ENCODE data around the gene GRAMD1A.
A peak's percentile ranks its signal among the peaks of the same experiment; 100 is the strongest.

GRAMD1A gene

DNA sequence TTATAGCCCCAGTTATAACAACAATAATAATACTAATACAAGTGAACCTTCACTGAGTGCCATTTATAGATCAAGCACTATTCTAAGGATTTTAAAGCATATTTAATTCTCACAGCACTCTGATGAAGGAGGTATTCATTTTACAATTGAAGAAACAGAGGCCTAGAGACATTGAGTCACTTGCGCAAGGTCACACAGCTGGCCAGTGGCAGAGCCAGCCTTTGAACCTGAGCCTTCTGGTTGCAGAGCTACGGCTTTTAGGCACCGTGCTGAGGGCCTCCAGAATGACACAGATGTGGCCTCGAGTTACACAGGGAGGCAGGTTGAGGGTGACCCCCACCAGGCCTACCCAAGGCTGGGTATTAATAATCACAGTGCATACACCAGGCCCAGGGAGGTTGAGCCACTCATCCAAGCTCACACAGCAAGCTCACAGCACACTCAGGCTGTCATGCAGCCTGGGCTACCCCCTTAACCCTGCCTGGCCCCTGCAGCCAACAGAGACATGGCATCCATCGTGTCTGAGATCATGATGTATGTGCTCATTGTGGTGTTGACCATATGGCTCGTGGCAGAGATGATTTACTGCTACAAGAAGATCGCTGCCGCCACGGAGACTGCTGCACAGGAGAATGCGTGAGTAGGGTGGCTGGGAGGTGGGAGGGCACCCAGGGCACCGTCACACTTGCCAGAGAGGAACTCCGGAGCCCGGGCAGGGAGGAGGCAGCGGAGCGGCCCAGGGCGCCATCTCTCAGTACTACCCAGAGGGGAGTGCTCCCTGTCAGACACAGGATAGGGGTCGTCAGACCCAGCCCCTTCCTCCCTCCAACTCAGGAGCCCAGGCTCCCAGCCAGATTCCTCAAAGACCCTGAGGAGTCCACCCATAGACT is 38.7 kb downstream of the GRAMD1A start:
- H3K4me3 Mint-ChIP-seq = no peak overlapping the region
- no peak for ATAC-seq

DNA sequence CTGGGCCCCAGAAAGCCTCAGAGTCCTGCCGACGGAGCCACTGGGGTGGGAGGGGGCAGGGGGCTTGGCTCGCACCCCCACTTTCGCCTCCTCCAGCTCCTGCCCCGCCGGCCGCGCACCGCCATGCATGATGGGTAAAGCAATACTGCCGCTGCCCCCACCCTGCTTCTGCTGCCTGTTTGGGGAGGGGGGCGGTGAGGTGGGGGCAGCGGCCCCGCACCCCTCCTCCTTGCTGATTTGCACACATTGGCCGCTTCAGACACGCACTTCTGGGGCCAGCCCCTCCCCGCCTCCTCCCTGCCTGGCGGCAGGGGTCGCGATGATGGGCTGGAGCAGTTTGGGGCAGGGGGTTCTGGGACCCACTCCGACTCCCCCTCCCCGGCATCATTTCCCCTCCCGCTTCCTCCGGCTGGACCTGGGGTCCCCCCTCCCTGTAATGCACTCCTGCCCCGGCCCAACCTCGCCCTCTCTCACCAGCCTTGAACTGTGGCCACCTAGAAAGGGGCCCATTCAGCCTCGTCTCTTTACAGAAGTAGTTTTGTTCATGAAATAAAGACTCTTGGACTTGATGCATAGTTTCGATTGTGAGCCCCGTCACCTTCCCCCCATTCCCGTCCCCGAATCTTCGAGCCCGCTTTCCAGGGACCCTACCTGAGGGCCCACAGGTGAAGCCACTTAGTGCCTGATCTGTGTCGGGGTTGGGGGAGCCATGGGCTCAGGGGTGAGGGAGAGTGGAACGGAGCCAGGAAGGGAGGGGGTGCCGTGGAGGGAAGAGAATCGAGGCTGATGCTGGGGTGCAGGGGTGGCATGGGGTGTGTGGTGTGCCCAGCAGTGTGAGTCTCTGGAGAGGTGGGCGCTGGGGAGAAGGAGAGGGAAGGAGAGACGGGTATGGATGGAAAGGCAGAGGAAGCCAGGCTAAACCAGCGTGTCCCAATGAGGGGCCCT is 40.0 kb downstream of the GRAMD1A start:
- Mint-ChIP-seq H3K27ac (peak overlapping the region; percentile 42), H3K27me3 (peaks cover 8% of the 10 kb centered on the region), H3K36me3 (ENCODE audit: low read depth) (no peaks in the 10 kb centered on the region), H3K9me3 (no peaks in the 10 kb centered on the region), H3K4me1 (peaks cover 22% of the 10 kb centered on the region), H3K4me3 (peak overlapping the region; percentile 51)
- DNase-seq = no peak
- ATAC-seq = no peak

More for the DNA sequence above, 38.7 kb downstream of the GRAMD1A start:
- no peaks in the 10 kb centered on the region for H3K9me3 Mint-ChIP-seq
- H3K27ac Mint-ChIP-seq = no peak overlapping the region
- H3K27me3 Mint-ChIP-seq = peaks cover 8% of the 10 kb centered on the region
- no peak for DNase-seq
- no peaks in the 10 kb centered on the region for H3K36me3 Mint-ChIP-seq (ENCODE audit: low read depth)
- H3K4me1 Mint-ChIP-seq = peaks cover 19% of the 10 kb centered on the region

DNA sequence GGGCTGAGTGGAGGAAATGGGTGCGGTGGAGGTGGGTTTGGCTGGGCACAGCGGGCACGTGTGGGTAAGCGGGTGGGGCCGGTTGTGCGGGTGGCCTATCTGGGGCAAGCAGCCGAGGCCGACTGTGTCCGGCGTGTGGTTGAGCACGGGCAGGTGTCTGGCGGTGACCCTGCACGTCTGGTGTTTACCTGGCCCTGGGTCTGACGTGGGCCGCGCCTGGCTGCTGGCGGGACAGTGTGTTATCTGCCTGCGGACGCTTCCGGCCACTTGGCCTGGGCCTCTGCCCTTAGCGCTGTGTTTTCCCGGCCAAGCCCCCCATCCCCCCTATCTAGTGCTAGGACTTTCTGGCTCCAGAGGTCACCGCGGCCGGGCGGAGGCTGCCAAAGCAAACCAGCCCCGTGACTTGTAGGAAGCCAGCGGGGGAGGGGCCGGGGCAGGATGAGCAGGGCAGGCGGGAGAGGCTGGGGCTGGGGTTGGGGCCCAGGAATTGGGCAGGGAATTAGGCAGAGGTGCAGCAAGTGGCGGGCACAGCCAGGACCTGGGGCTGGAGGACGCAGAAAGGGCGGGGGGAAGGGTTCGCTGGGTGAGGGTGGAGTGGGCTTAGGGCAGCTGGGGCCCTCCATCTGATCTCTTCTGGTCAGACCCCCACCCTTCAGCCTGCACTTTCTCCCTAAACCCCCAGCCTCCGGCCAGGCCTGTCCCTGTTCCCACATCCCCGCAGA is 40.9 kb downstream of the GRAMD1A start:
- Mint-ChIP-seq H3K27me3 (peaks cover 8% of the 10 kb centered on the region), H3K36me3 (ENCODE audit: low read depth) (no peaks in the 10 kb centered on the region), H3K4me1 (peaks cover 29% of the 10 kb centered on the region), H3K4me3 (peak overlapping the region; percentile 51), H3K27ac (peak overlapping the region; percentile 42), H3K9me3 (no peaks in the 10 kb centered on the region)
- DNase-seq (peak; percentile 38), ATAC-seq (no peak)

- DNase-seq (no peak), ATAC-seq (no peak)
- H3K4me1 Mint-ChIP-seq = peaks cover 29% of the 10 kb centered on the region
- no peaks in the 10 kb centered on the region for H3K36me3 Mint-ChIP-seq (ENCODE audit: low read depth)
- peaks cover 8% of the 10 kb centered on the region for H3K27me3 Mint-ChIP-seq
- peak within 1 kb of the TSS; percentile 51 for H3K4me3 Mint-ChIP-seq
- peak within 1 kb of the TSS; percentile 42 for H3K27ac Mint-ChIP-seq
- no peaks in the 10 kb centered on the region for H3K9me3 Mint-ChIP-seq
Measured at GRCh38 chr19:35041548-35042055, 41.5 kb downstream of the GRAMD1A start, which contains the start of gene HPN. TSS of gene HPN (plus strand) at chr19:35041721. CDS start at chr19:35042507, 786 bp downstream.

- DNase-seq = no peak
- Mint-ChIP-seq H3K4me3 (no peak overlapping the region), H3K27ac (no peak overlapping the region), H3K36me3 (ENCODE audit: low read depth) (no peaks in the 10 kb centered on the region), H3K27me3 (peaks cover 8% of the 10 kb centered on the region), H3K4me1 (peaks cover 29% of the 10 kb centered on the region), H3K9me3 (no peaks in the 10 kb centered on the region)
- ATAC-seq = no peak
Measured at GRCh38 chr19:35042056-35042730, 42.1 kb downstream of the GRAMD1A start.

DNA sequence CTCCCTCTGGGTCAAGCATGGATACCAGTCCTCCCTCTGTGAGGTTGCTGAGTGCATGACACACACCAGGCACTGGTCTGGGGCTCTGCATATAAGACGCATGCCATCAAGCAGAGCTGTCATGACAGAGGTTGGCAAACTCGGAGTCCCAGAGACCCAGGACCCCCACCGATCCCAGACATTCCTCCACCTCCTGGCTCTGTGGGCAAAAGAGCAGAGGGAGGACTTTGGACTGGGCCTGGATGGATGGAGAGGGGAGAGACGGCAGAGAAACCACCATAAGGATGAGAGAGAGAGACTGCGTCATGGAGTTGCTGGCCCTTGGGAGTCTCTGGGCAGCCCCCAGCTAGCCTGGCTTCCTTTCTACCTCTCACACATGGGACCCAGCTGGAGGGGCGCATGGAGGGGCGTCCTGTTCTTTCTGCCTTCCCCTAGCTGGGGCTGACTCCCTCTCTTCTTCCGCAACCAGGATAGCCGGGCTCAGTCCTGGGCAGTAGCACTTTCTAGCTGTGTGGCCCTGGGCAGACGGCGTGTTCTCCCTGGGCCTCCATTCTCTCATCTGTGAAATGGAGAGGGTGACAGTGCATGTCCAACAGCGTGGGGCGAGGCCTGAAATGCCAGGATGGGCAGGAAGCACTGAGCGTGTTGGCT is 43.0 kb downstream of the GRAMD1A start:
- no peak for ATAC-seq
- no peak for DNase-seq
- H3K36me3 Mint-ChIP-seq (ENCODE audit: low read depth) = no peaks in the 10 kb centered on the region
- peaks cover 8% of the 10 kb centered on the region for H3K27me3 Mint-ChIP-seq
- H3K4me3 Mint-ChIP-seq = no peak overlapping the region
- no peak overlapping the region for H3K27ac Mint-ChIP-seq
- H3K9me3 Mint-ChIP-seq = no peaks in the 10 kb centered on the region
- peaks cover 26% of the 10 kb centered on the region for H3K4me1 Mint-ChIP-seq

GRCh38 chr19:35043906-35044305 is 43.8 kb downstream of the GRAMD1A start:
- H3K9me3 Mint-ChIP-seq = no peaks in the 10 kb centered on the region
- H3K4me1 Mint-ChIP-seq = peaks cover 23% of the 10 kb centered on the region
- DNase-seq = no peak
- H3K27me3 Mint-ChIP-seq = peaks cover 8% of the 10 kb centered on the region
- H3K36me3 Mint-ChIP-seq (ENCODE audit: low read depth) = no peaks in the 10 kb centered on the region
- H3K27ac Mint-ChIP-seq = no peak overlapping the region
- ATAC-seq = no peak
- H3K4me3 Mint-ChIP-seq = no peak overlapping the region

DNA sequence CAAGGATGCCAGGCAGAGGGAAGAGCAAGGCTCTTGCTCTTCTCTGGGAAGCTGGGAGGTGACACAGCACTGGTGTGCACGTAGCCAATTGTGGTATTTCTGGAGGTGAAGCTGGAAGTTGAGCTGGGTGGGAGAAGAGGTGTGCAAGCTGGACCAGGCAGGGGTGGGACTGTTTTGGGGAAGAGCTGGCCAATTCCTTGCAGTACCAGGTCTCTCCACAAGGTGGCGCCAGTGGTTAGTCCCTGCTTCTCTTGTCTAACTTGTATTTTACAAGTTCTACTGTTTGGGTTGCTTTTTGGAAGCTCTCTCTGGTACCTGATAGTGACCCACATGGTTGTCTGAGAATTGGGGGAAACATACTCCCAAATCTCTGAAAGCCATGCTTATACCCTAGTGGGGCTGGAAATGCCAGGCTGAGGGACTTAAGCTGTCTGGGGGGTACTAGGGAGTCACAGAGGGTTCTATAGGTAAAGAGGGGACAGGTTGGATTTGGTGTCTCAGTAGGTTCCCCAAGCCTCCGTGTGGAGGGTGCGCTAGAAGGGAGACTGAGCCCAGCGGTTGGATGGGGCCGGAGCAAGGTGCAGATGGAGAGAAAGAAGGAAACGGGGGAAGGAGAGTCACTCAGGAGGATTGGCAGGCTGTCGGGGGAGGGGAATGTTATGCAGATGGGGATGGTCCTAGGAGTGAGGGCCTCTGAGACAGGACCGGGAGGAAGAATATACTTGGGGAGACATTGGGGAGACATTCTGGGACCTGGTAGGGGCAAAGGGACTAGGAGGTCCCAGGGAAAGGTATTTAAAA is 44.4 kb downstream of the GRAMD1A start:
- H3K9me3 Mint-ChIP-seq = no peaks in the 10 kb centered on the region
- H3K4me1 Mint-ChIP-seq = peaks cover 21% of the 10 kb centered on the region
- no peak overlapping the region for H3K4me3 Mint-ChIP-seq
- no peaks in the 10 kb centered on the region for H3K36me3 Mint-ChIP-seq (ENCODE audit: low read depth)
- DNase-seq (peak; percentile 73), ATAC-seq (no peak)
- H3K27ac Mint-ChIP-seq = no peak overlapping the region
- peaks cover 8% of the 10 kb centered on the region for H3K27me3 Mint-ChIP-seq

- H3K27ac Mint-ChIP-seq = no peak overlapping the region
Measured at GRCh38 chr19:35045667-35046300, 45.7 kb downstream of the GRAMD1A start.

DNA sequence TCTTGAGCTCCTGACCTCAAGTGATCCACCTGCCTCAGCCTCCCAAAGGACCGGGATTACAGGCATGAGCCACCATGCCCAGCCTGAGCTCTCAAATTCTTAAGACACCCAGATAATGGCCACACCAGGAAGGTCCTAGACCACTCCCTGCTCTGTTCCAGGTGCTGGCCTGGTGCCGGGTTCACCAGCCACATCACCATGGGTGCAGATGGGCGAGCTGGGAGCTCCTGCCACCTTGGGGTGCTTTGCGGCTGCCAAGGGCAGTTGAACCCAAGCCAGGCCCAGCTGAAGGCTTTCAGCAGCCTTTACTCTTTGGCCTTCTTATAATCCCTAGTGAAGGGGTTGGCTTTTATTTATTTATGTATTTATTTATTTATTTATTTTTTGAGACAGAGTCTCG is 46.3 kb downstream of the GRAMD1A start:
- H3K4me3 Mint-ChIP-seq = no peak overlapping the region
- no peak for DNase-seq
- H3K36me3 Mint-ChIP-seq (ENCODE audit: low read depth) = no peaks in the 10 kb centered on the region
- peaks cover 10% of the 10 kb centered on the region for H3K4me1 Mint-ChIP-seq
- peaks cover 2% of the 10 kb centered on the region for H3K27me3 Mint-ChIP-seq
- H3K27ac Mint-ChIP-seq = no peak overlapping the region
- no peak for ATAC-seq
- H3K9me3 Mint-ChIP-seq = no peaks in the 10 kb centered on the region

More at GRCh38 chr19:35045667-35046300, 45.7 kb downstream of the GRAMD1A start:
- no peak overlapping the region for H3K4me3 Mint-ChIP-seq
- no peaks in the 10 kb centered on the region for H3K36me3 Mint-ChIP-seq (ENCODE audit: low read depth)
- DNase-seq = peak; percentile 40
- peak; percentile 88 for ATAC-seq
- H3K27me3 Mint-ChIP-seq = peaks cover 2% of the 10 kb centered on the region
- no peaks in the 10 kb centered on the region for H3K9me3 Mint-ChIP-seq
- H3K4me1 Mint-ChIP-seq = peaks cover 14% of the 10 kb centered on the region

DNA sequence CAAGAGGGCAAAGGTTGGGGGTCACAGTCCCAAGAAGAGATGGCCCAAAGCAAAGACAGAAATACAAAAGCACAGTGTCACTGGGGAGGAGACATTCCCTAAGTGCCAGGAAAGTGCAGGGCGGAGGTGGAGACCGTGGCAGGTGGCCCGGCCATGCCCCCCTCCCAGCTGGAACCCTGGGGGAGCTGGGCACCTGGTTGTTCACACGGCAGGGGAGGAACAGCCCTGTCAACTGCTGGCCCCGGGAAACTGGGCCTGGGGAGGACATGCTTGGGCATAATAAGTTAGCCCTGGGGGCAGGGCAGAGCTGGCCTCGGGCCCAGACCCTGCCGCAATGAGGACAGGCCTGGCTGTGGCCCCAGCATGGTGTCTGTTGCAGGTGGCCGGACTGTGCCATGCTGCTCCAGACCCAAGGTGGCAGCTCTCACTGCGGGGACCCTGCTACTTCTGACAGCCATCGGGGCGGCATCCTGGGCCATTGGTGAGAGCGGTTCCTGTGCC is 48.8 kb downstream of the GRAMD1A start:
- Mint-ChIP-seq H3K27me3 (no peaks in the 10 kb centered on the region), H3K27ac (no peak overlapping the region), H3K4me3 (no peak overlapping the region), H3K36me3 (ENCODE audit: low read depth) (no peaks in the 10 kb centered on the region), H3K4me1 (peaks cover 10% of the 10 kb centered on the region), H3K9me3 (no peaks in the 10 kb centered on the region)
- DNase-seq (no peak), ATAC-seq (no peak)

GRCh38 chr19:35049456-35049855 is 49.3 kb downstream of the GRAMD1A start:
- no peaks in the 10 kb centered on the region for H3K9me3 Mint-ChIP-seq
- DNase-seq = no peak
- no peaks in the 10 kb centered on the region for H3K36me3 Mint-ChIP-seq (ENCODE audit: low read depth)
- no peak for ATAC-seq
- H3K4me1 Mint-ChIP-seq = peaks cover 7% of the 10 kb centered on the region
- no peak overlapping the region for H3K4me3 Mint-ChIP-seq
- H3K27ac Mint-ChIP-seq = no peak overlapping the region
- H3K27me3 Mint-ChIP-seq = no peaks in the 10 kb centered on the region

Measured in activated naive CD8-positive, alpha-beta T cell treated with anti-CD3 and anti-CD28 coated beads, Interleukin-2, amount 50 U/mL, for 24 hours (primary cell).